PC-9 (cell line): Measurements from ENCODE around the gene CKM. TPM values are rescaled to one million over a fixed set of nuclear protein-coding genes. Genes with fewer than 3 reads are reported as not detected.
"Not testable (repeated sequence)": the region's sequence is repeated elsewhere in the genome, so short reads cannot be mapped to it uniquely, and the experiment has no call there.

Experiments used
- BruUV-seq: library from RNA; stranded (reverse); fragments of 400-500 nt; replicated peaks from 2 replicates; lab custom pipeline; 2021; lab: Mats Ljungman, UMichigan
- CTCF ChIA-PET: fragments of 300-600 bp; sonication (Branson Sonifier 250); formaldehyde crosslinking; loops from one replicate; lab custom pipeline; 2022; ENCODE audit warnings: antibody characterized with exemption; lab: Charles Lee
- POLR2A ChIA-PET: fragments of 300-600 bp; sonication (Branson Sonifier 250); formaldehyde crosslinking; loops from one replicate; lab custom pipeline; 2022; ENCODE audit warnings: antibody characterized with exemption; ENCODE audit not compliant: unreplicated experiment; lab: Charles Lee
- DNase-seq, 2 experiments: peaks; one replicate each; pipeline versions ENCODE4 v3.0.0 to v3.0.0-alpha.2; 2015 to 2022; ENCODE audit warnings: mixed read lengths in 1 of 2
- H2AFZ ChIP-seq: fragments of 200-600 bp; sonication (generic); 2 replicates; pipeline ENCODE4 v1.8.1; 2017; ENCODE audit warnings: antibody characterized with exemption
- H3F3A ChIP-seq: fragments of 200-600 bp; sonication (generic); 2 replicates; pipeline ENCODE4 v1.8.1; 2017; ENCODE audit warnings: antibody characterized with exemption, mild to moderate bottlenecking, low read depth; ENCODE audit not compliant: insufficient read depth
- H3K27ac ChIP-seq: fragments of 200-600 bp; sonication (generic); 2 replicates; pipeline ENCODE4 v1.6.1; 2016; ENCODE audit warnings: mixed run types
- H3K27me3 ChIP-seq: fragments of 200-600 bp; sonication (generic); 2 replicates; pipeline ENCODE4 v1.6.1; 2016; ENCODE audit warnings: low read depth, mixed run types; ENCODE audit not compliant: insufficient read depth
- H3K36me3 ChIP-seq: fragments of 200-600 bp; sonication (generic); 2 replicates; pipeline ENCODE4 v1.6.1; 2016; ENCODE audit warnings: low read depth, mixed run types
- H3K4me1 ChIP-seq: fragments of 200-600 bp; sonication (generic); replicated peaks from 2 replicates; pipeline ENCODE4 v1.6.1; 2016; ENCODE audit warnings: mixed run types; ENCODE audit not compliant: insufficient read depth
- H3K4me2 ChIP-seq: fragments of 200-600 bp; sonication (generic); 2 replicates; pipeline ENCODE4 v1.6.1; 2017; ENCODE audit warnings: mixed run types
- H3K4me3 ChIP-seq: fragments of 200-600 bp; sonication (generic); 2 replicates; pipeline ENCODE4 v1.6.1; 2016; ENCODE audit warnings: mixed run types
- H3K79me2 ChIP-seq: fragments of 200-600 bp; sonication (generic); 2 replicates; pipeline ENCODE4 v1.6.1; 2017; ENCODE audit warnings: low read depth, mixed run types
- H3K9me2 ChIP-seq: fragments of 200-600 bp; sonication (generic); 2 replicates; pipeline ENCODE4 v1.8.1; 2017; ENCODE audit warnings: mild to moderate bottlenecking; ENCODE audit not compliant: insufficient read depth
- H3K9me3 ChIP-seq: fragments of 200-600 bp; sonication (generic); 2 replicates; pipeline ENCODE4 v1.8.1; 2016; ENCODE audit warnings: low read depth; ENCODE audit not compliant: insufficient read depth
- H4K20me1 ChIP-seq: fragments of 200-600 bp; sonication (generic); 2 replicates; pipeline ENCODE4 v1.8.1; 2017; ENCODE audit not compliant: insufficient read depth
- EZH2 ChIP-seq: fragments of 200-600 bp; sonication (generic); IDR thresholded peaks from 2 replicates; pipeline ENCODE4 v1.8.0; 2017; ENCODE audit warnings: antibody characterized with exemption, low read depth
- intact Hi-C: fragments of 100-400 bp; cut with micrococcal nuclease; formaldehyde crosslinking; loops from one replicate; pipeline ENCODE4 v1.10.0; 2022; ENCODE audit not compliant: unreplicated experiment
- total RNA-seq: library from RNA; stranded (reverse); gene quantifications from 2 replicates; pipeline ENCODE4 v1.2.3, GENCODE V29; 2021
- TF ChIP-seq, protein P1 (sequence below): fragments of 200-600 bp; sonication (generic); conservative IDR thresholded peaks from 2 replicates; pipeline ENCODE4 v1.6.1; 2017; ENCODE audit warnings: mixed run types, antibody characterized with exemption, mild to moderate bottlenecking, moderate library complexity

The CKM gene
- total RNA-seq, 1 experiment from 2014 or later = not detected

DNA sequence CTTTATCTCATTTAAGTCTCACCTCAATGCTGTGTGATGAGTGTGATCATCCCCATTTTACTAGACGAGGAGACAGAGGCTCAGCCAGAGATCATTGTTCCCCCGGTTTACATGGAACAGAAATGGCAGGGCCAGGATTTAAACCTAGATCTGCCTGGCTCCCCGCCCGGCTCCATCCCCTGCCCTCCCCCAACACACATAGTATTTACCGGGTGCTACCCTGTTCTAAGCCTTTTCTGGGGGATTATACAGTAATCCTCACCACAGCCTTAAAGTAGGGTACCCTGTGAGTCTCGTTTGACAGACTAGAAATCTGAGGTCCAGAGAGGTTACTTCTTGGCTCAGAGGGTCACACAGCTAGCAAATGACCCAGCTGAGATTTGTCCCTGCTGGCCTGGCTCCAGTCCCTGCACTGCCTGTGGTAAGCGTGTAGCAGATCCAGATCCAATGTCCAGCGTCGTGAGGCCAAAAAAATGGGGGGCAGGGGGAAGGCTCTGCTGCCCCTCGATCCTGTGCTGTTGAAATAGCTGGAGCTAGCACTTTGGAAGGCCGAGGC lies 14.1 kb upstream of the CKM start:
- no peaks in the 10 kb centered on the region for H3K9me2 ChIP-seq
- ChIA-PET CTCF (no interaction called here), POLR2A (no interaction called here)
- no peak for DNase-seq
- no TSS peak for BruUV-seq
- H3K79me2 ChIP-seq = no peaks in the 10 kb centered on the region
- no peaks in the 10 kb centered on the region for H3K27me3 ChIP-seq
- H3K4me1 ChIP-seq = peaks cover 9% of the 10 kb centered on the region
- no peak for TF ChIP-seq EZH2
- TF ChIP-seq, protein P1, sequence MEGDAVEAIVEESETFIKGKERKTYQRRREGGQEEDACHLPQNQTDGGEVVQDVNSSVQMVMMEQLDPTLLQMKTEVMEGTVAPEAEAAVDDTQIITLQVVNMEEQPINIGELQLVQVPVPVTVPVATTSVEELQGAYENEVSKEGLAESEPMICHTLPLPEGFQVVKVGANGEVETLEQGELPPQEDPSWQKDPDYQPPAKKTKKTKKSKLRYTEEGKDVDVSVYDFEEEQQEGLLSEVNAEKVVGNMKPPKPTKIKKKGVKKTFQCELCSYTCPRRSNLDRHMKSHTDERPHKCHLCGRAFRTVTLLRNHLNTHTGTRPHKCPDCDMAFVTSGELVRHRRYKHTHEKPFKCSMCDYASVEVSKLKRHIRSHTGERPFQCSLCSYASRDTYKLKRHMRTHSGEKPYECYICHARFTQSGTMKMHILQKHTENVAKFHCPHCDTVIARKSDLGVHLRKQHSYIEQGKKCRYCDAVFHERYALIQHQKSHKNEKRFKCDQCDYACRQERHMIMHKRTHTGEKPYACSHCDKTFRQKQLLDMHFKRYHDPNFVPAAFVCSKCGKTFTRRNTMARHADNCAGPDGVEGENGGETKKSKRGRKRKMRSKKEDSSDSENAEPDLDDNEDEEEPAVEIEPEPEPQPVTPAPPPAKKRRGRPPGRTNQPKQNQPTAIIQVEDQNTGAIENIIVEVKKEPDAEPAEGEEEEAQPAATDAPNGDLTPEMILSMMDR = no peak
- no peaks in the 10 kb centered on the region for H3K36me3 ChIP-seq
- intact Hi-C loops = loop anchor here (5.0 kb wide), 3 partner anchors 89 to 259 kb away; partner anchors contain the start of genes EXOC3L2, GEMIN7 and ZNF296
- no peaks in the 10 kb centered on the region; the same call in 1 of the 2 replicates for H3K9me3 ChIP-seq
- H2AFZ ChIP-seq = no peak overlapping the region
- H3K27ac ChIP-seq = no peak overlapping the region
- no peaks in the 10 kb centered on the region for H4K20me1 ChIP-seq
- no peak overlapping the region for H3K4me2 ChIP-seq
- peaks cover 30% of the 10 kb centered on the region for H3F3A ChIP-seq
- H3K4me3 ChIP-seq = no peak overlapping the region

DNA sequence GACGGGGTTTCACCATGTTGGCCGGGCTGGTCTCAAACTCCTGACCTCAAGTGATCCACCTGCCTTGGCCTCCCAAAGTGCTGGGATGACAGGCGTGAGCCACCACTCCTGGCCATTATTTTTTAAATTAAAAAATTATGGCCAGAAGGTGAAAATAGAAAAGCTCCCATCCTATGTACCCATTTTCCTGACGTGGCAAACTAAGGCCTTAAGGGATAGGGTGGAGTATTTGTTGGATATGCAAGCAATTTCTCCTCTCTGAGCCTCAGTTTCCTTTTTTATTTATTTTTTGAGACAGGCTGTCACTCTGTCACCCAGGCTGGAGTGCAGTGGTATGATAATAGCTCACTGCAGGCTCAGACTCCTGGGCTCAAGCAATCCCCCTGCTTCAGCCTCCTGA lies 12.2 kb upstream of the CKM start:
- H3K4me2 ChIP-seq, H3K36me3 ChIP-seq, H3K79me2 ChIP-seq, H3K27ac ChIP-seq, BruUV-seq, H3K27me3 ChIP-seq, H4K20me1 ChIP-seq, H3K4me3 ChIP-seq, H3K9me2 ChIP-seq, CTCF ChIA-PET, DNase-seq, H3K9me3 ChIP-seq, H3K4me1 ChIP-seq, H2AFZ ChIP-seq: not testable (repeated sequence)
- POLR2A ChIA-PET = interaction anchor here (0.6 kb wide), 1 partner anchor 445 kb away, joined by 4 read pairs; no protein-coding TSS in a partner anchor
- intact Hi-C loops = loop anchor here (5.0 kb wide), 3 partner anchors 88 to 258 kb away; partner anchors contain the start of genes EXOC3L2, GEMIN7 and ZNF296
- H3F3A ChIP-seq = peaks cover 26% of the 10 kb centered on the region

DNA sequence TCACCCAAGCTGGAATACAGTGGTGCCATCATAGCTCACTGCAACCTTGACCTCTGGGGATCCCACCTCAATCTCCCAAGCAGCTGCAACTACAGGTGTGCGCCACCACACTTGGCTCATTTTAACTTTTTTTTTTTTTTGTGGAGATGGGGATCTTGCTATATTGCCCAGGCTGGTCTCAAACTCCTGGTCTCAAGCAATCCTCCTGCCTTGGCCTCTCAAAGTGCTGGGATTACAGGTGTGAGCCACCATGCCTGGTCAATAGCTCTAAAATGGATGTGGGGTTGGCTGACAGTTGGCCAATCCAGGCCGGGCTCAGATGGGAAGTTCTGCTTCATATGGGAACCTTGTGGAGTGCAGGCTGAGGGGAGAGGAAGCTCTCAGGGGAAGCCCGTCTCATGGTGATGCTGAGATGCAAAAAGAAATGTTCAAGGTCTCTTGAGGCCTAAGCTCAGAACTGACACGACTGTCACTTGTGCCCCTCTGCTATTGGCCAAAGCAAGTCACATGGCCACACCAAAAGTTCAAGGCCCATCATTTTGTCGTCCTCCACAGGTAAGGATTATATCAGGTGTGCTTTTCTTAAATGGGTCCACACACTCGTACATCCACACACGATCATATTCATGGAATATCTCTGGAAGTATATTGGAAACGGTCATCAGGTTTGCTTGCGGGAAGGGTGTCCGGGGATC lies 11.1 kb upstream of the CKM start:
- H3K27me3 ChIP-seq = no peaks in the 10 kb centered on the region
- intact Hi-C loops = no loop called here
- no peaks in the 10 kb centered on the region for H3K9me3 ChIP-seq
- no peak for DNase-seq
- no peak overlapping the region for H2AFZ ChIP-seq
- no peak overlapping the region for H3K27ac ChIP-seq
- ChIA-PET POLR2A (no interaction called here), CTCF (interaction anchor here (0.5 to 0.7 kb wide), 3 partner anchors 225 to 578 kb away, joined by 4 to 9 read pairs (median 7); no protein-coding TSS in a partner anchor)
- no peak overlapping the region for H3K4me3 ChIP-seq
- H3K36me3 ChIP-seq = no peaks in the 10 kb centered on the region
- BruUV-seq = no TSS peak
- H4K20me1 ChIP-seq = no peaks in the 10 kb centered on the region
- no peaks in the 10 kb centered on the region for H3K9me2 ChIP-seq
- peaks cover 5% of the 10 kb centered on the region for H3K4me1 ChIP-seq
- H3K4me2 ChIP-seq = no peak overlapping the region
- peaks cover 23% of the 10 kb centered on the region for H3F3A ChIP-seq
- no peak for TF ChIP-seq EZH2
- TF ChIP-seq, protein P1 = no peak
- H3K79me2 ChIP-seq = no peaks in the 10 kb centered on the region
